ENCODE measurements around the gene MELTF.

Gene MELTF

GRCh38 chr3:197008436-197009209 lies 21.0 kb downstream of the MELTF start:
- no peak for DNase-seq

GRCh38 chr3:197007953-197008352 lies 21.7 kb downstream of the MELTF start:
- no peak for DNase-seq

GRCh38 chr3:197007296-197007940 lies 22.2 kb downstream of the MELTF start:
- no peak for DNase-seq

- DNase-seq: no peak
These were observed 22.8 kb downstream of the MELTF start for GRCh38 chr3:197006860-197007259.

GRCh38 chr3:197006446-197006845 lies 23.2 kb downstream of the MELTF start:
- DNase-seq: no peak

GRCh38 chr3:197003461-197004385 lies 25.9 kb downstream of the MELTF start:
- no peak for DNase-seq

- DNase-seq: peak; percentile 76 to 86
These were observed 26.7 kb downstream of the MELTF start for GRCh38 chr3:197002701-197003454.

GRCh38 chr3:197001972-197002700 lies 27.5 kb downstream of the MELTF start:
- DNase-seq: no peak

GRCh38 chr3:197001106-197001971 lies 28.3 kb downstream of the MELTF start:
- peak in 1 of 2 donors; percentile 1 for DNase-seq

- DNase-seq: no peak
These were observed 29.4 kb downstream of the MELTF start for GRCh38 chr3:197000211-197000610.

GRCh38 chr3:196998966-196999760 lies 30.5 kb downstream of the MELTF start:
- DNase-seq: no peak

- DNase-seq: no peak
These were observed 32.3 kb downstream of the MELTF start for GRCh38 chr3:196997311-196997710.

GRCh38 chr3:196996454-196997265 lies 33.0 kb downstream of the MELTF start:
- DNase-seq: no peak

- no peak for DNase-seq
These were observed 33.8 kb downstream of the MELTF start for GRCh38 chr3:196995646-196996355.

- DNase-seq: no peak
These were observed 34.6 kb downstream of the MELTF start for GRCh38 chr3:196995027-196995426.

GRCh38 chr3:196994056-196994455 lies 35.6 kb downstream of the MELTF start:
- no peak for DNase-seq

- DNase-seq: no peak
These were observed 37.1 kb downstream of the MELTF start for GRCh38 chr3:196992461-196993065.
